GM12891 (cell line): ENCODE measurements around the gene RIC8A.

Source experiments
- POLR2A ChIP-seq: IDR thresholded peaks from 2 replicates; pipeline ENCODE4 v1.6.1; 2011; ENCODE audit warnings: low read depth, low read length, control low read depth
- TAF1 ChIP-seq: IDR thresholded peaks from 2 replicates; pipeline ENCODE4 v1.6.1; 2011; ENCODE audit warnings: low read depth, low read length, control low read depth

DNA sequence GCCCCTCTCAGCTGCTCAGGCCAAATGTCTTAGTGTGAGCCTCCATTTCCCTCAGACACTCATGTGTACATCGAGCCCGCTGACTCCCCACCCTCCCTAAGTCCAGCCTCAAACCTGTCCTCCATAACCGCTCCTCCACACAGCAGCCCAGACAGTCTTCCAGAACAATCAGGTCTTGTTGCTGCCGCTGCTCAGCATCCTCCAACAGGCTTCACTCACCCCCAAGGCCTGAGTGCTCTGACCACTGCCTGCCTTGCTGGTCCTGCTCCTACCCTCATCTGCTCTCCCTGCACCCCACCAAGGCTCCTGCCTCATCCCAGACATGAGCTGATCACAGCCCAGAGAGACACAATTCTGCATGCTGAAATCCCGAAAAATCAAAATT is 46.4 kb downstream of the RIC8A start:
- TF ChIP-seq TAF1: no peak
- no peak for TF ChIP-seq POLR2A
